ENCODE results near the gene PTTG2.

GRCh38 chr4:37978248-37978924 lies 18.2 kb downstream of the PTTG2 start:
- TF ChIP-seq, protein P1, sequence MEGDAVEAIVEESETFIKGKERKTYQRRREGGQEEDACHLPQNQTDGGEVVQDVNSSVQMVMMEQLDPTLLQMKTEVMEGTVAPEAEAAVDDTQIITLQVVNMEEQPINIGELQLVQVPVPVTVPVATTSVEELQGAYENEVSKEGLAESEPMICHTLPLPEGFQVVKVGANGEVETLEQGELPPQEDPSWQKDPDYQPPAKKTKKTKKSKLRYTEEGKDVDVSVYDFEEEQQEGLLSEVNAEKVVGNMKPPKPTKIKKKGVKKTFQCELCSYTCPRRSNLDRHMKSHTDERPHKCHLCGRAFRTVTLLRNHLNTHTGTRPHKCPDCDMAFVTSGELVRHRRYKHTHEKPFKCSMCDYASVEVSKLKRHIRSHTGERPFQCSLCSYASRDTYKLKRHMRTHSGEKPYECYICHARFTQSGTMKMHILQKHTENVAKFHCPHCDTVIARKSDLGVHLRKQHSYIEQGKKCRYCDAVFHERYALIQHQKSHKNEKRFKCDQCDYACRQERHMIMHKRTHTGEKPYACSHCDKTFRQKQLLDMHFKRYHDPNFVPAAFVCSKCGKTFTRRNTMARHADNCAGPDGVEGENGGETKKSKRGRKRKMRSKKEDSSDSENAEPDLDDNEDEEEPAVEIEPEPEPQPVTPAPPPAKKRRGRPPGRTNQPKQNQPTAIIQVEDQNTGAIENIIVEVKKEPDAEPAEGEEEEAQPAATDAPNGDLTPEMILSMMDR (conservative IDR thresholded peaks at IDR 0.05; ENCODE audit: low read depth in 2 of 2) = no peak
- TF ChIP-seq EZH2phosphoT487 (IDR thresholded peaks at IDR 0.05; ENCODE audit: unreplicated experiment) = no peak
- TF ChIP-seq POLR2AphosphoS5 (IDR thresholded peaks at IDR 0.05; ENCODE audit: low read depth) = no peak
- no peak for TF ChIP-seq REST (IDR thresholded peaks at IDR 0.05; ENCODE audit: unreplicated experiment)
- no peak for TF ChIP-seq ZNF114 (CRISPR knock-in tag; IDR thresholded peaks at IDR 0.05)
- TF ChIP-seq EZH2 (IDR thresholded peaks at IDR 0.05; ENCODE audit: low read depth, unreplicated experiment) = no peak
- TF ChIP-seq CREB1 (CRISPR knock-in tag; IDR thresholded peaks at IDR 0.05; ENCODE audit: low read depth) = no peak
- no peak for TF ChIP-seq ETS1 (IDR thresholded peaks at IDR 0.05)
- TF ChIP-seq JUNB (IDR thresholded peaks at IDR 0.05; ENCODE audit: unreplicated experiment) = no peak
- no peak for TF ChIP-seq NANOG (IDR thresholded peaks at IDR 0.05; ENCODE audit: borderline replicate concordance)
- TF ChIP-seq ZNF331 (CRISPR knock-in tag; IDR thresholded peaks at IDR 0.05; ENCODE audit: low read depth) = no peak
